Sigmoid colon (tissue), 7 donors: Measurements from ENCODE around the gene GCSAM. TPM values are rescaled to one million over a fixed set of nuclear protein-coding genes. Genes with fewer than 3 reads are reported as not detected.

ENCODE experiments used
- DNase-seq: peaks from one replicate; pipeline ENCODE4 v3.0.0-alpha.2; 2019
- H3K27ac ChIP-seq, 4 donors: fragments of 200-600 bp; sonication (generic); one replicate each; pipeline ENCODE4 v1.5.1; 2016 to 2019; ENCODE audit warnings: mild to moderate bottlenecking in 1 of 4
- H3K27me3 ChIP-seq, 3 donors: fragments of 200-600 bp; sonication (generic); one replicate each; pipeline ENCODE4 v1.5.1; 2019; ENCODE audit warnings: mild to moderate bottlenecking in 1 of 3
- H3K36me3 ChIP-seq, 4 donors: fragments of 200-600 bp; sonication (generic); one replicate each; pipeline ENCODE4 v1.5.1; 2016 to 2019
- H3K4me1 ChIP-seq, 4 donors: fragments of 200-600 bp; sonication (generic); one replicate each; pipeline ENCODE4 v1.5.1; 2017 to 2019
- H3K4me3 ChIP-seq, 4 donors: fragments of 200-600 bp; sonication (generic); one replicate each; pipeline ENCODE4 v1.5.1; 2017 to 2019; ENCODE audit warnings: mild to moderate bottlenecking in 2 of 4, moderate library complexity in 1 of 4
- H3K9me3 ChIP-seq, 4 donors: fragments of 200-600 bp in 3 of 4; sonication (generic) in 3 of 4; one replicate each; pipeline versions ENCODE4 v1.5.1 to v1.6.1; 2013 to 2019
- EP300 ChIP-seq, 4 donors: sonication (generic); formaldehyde crosslinking; IDR thresholded peaks; one replicate each; pipeline ENCODE4 v1.6.1; 2017; ENCODE audit warnings: antibody characterized with exemption in 4 of 4
- POLR2A ChIP-seq, 2 donors: fragments of 450-650 bp; IDR thresholded peaks; one replicate each; pipeline ENCODE4 v1.6.1; 2016; ENCODE audit warnings: antibody characterized with exemption in 2 of 2, mild to moderate bottlenecking in 2 of 2, moderate library complexity in 2 of 2
- POLR2AphosphoS5 ChIP-seq, 4 donors: sonication (generic); formaldehyde crosslinking; IDR thresholded peaks; one replicate each; pipeline ENCODE4 v1.6.1; 2017; ENCODE audit warnings: antibody characterized with exemption in 4 of 4
- WGBS, 2 donors: extraction: QIAGEN DNeasy Blood & Tissue Kit; methylation state at CpG; one replicate each; pipeline ENCODE4 v1.1.7; 2013; 5-methylcytosine and 5-hydroxymethylcytosine counted together
- intact Hi-C: fragments of 100-400 bp; cut with DNase I; formaldehyde crosslinking; loops from one replicate; pipeline ENCODE4 v1.15.1; 2023
- polyA plus RNA-seq, 3 donors: library from polyadenylated mRNA; stranded (reverse); fragments of 200-250 nt; gene quantifications; one replicate each; pipeline ENCODE4 v1.2.3, GENCODE V29; 2013
- total RNA-seq, 4 donors: library from RNA; depleted of rRNA; stranded (reverse); fragments of >200 nt; gene quantifications; one replicate each; pipeline ENCODE4 v1.1.0, GENCODE V29; 2016
- TF ChIP-seq, protein P1 (sequence below), 4 experiments: fragments of 450-650 bp in 3 of 4; fragments of 200-600 bp in 1 of 4; IDR thresholded peaks; one replicate each; pipeline ENCODE4 v1.5.1; 2016 to 2019; ENCODE audit warnings: antibody characterized with exemption in 4 of 4, mild to moderate bottlenecking in 3 of 4, moderate library complexity in 2 of 4
- donor health status: healthy with polysubstance abuse.
- donor health status: Bipolar disorder and iron deficiency.
- donor health status: healthy.

The GCSAM gene
- total and polyA plus RNA-seq, 7 donors: 0.69 to 8.4 TPM; not detected in 5

DNA sequence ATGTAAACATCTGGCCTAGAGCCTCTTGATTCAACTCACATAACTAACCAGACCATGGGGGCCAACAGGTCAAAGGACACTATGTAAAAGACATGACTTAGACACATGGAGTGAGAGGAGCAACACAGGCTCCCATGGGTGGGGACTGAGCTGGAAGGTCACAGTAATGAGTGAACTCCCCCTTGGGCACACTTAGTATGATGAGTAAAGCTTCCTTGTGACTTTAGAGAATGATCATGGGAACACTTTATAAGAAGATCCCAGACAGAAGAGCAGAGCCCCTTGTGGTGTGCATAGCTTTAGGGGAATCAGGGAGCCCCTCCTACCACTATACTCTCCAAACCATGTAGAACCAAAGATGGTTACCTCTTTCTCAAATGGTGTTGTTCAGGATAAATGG, 10.2 kb downstream of the GCSAM start:
- Histone ChIP-seq H3K27me3 (no peaks in the 10 kb centered on the region), H3K4me1 (no peaks in the 10 kb centered on the region), H3K27ac (no peak overlapping the region), H3K9me3 (no peaks in the 10 kb centered on the region), H3K36me3 (no peaks in the 10 kb centered on the region), H3K4me3 (no peak overlapping the region)
- intact Hi-C loops: no loop called here
- no peak for DNase-seq
- TF ChIP-seq POLR2A (IDR thresholded peaks at IDR 0.05): no peak
- TF ChIP-seq, protein P1, sequence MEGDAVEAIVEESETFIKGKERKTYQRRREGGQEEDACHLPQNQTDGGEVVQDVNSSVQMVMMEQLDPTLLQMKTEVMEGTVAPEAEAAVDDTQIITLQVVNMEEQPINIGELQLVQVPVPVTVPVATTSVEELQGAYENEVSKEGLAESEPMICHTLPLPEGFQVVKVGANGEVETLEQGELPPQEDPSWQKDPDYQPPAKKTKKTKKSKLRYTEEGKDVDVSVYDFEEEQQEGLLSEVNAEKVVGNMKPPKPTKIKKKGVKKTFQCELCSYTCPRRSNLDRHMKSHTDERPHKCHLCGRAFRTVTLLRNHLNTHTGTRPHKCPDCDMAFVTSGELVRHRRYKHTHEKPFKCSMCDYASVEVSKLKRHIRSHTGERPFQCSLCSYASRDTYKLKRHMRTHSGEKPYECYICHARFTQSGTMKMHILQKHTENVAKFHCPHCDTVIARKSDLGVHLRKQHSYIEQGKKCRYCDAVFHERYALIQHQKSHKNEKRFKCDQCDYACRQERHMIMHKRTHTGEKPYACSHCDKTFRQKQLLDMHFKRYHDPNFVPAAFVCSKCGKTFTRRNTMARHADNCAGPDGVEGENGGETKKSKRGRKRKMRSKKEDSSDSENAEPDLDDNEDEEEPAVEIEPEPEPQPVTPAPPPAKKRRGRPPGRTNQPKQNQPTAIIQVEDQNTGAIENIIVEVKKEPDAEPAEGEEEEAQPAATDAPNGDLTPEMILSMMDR (IDR thresholded peaks at IDR 0.05): no peak
- TF ChIP-seq EP300 (IDR thresholded peaks at IDR 0.05): no peak
- no peak for TF ChIP-seq POLR2AphosphoS5 (IDR thresholded peaks at IDR 0.05)

DNA sequence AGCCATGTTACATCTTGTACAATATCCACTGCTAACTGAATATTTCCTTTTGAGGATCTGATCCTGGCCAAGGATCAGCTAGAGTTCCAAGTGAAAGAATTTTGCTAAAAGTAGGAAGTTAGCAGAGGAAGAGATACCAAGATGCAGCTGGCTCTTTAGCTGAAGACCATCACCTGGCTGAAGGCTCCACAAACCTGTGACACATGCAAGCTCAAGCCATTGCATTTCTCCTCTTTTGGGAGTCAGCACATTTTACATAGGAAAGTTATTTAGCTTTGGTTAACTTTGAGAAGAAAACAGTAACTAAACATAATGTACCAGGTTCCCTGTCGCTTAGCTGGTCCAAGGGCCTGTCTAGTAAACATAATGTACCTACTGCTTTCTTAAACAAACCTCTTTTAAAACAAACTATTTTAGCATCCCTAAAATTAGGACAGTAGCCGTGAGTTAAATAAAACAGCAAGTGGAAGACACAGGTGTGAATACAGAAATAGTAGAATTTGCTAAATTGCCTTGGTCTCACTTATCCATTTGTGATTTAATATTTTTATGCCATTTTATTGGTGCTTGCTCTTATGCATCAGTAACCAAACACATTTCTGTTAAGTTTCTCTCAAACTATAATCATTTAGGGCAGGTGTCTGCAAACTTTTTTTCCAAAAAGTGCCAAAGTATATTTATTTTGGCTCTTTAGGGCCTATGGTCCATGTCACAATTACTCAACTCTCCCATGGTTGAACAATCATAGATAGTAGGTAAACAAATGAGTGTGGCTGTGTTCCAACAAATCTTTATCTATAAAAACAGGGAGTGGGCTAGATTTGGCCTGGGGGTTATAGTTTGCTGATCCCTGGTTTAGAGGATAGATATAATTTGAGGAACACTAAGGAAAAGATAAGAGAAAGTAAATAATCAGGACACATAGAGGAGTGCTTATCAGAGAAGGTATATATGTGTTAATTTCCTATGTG, 11.2 kb downstream of the GCSAM start:
- no peaks in the 10 kb centered on the region for H3K4me1 ChIP-seq
- intact Hi-C loops: no loop called here
- H3K36me3 ChIP-seq: no peaks in the 10 kb centered on the region
- no peak overlapping the region for H3K4me3 ChIP-seq
- 84 to 90% methylated on average over 2 of the region's 2 CpGs for WGBS, 2 donors
- H3K9me3 ChIP-seq: no peaks in the 10 kb centered on the region
- TF ChIP-seq POLR2AphosphoS5 (IDR thresholded peaks at IDR 0.05) (no peak), EP300 (IDR thresholded peaks at IDR 0.05) (no peak), POLR2A (IDR thresholded peaks at IDR 0.05) (no peak)
- TF ChIP-seq, protein P1 (IDR thresholded peaks at IDR 0.05): no peak
- DNase-seq: no peak
- H3K27ac ChIP-seq: no peak overlapping the region
- H3K27me3 ChIP-seq: no peaks in the 10 kb centered on the region

DNA sequence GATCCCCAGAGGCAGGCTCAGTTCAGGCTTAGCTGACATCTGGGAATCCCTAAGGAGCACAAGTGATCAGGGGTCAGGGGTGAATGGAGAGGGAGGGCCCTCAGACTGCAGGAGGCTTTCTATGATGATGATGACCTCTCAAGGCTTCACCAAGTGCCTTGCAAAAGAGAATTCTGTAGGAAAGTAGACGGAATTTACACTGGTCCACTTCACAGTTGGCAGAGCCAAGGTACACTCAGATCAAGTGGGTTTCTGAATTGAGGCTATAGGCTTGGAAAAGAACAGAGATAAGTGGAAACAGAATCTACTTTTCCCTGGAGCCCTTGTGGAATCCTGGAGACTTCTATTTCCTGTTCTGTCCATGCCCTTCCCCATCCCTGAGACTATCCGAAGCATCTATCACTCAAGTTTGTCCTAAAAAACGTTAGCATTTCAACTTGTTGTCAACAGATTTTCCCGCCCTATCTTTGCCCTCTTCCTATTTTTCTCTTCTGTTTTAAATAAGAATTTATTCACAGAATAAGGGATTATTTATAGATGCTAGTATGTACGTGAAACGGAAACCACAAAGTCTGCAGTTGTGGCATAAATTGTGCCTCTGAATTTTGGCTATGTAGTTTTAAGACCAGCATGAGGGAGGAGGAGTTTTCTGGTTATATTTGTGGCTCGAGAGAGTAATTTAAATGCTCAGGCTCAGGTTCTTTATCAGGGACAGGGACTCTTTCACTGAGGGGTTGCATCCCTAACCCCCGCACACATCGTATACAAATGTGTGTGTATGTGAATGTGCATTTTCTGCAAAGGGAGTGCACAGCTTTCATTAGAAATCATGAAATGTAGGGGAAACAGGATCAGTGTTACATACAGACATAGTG, 12.8 kb downstream of the GCSAM start:
- no peak for DNase-seq
- Histone ChIP-seq H3K9me3 (no peaks in the 10 kb centered on the region), H3K27me3 (no peaks in the 10 kb centered on the region), H3K4me3 (no peak overlapping the region), H3K4me1 (no peaks in the 10 kb centered on the region), H3K36me3 (no peaks in the 10 kb centered on the region), H3K27ac (no peak overlapping the region)
- WGBS, 2 donors: 54 to 81% methylated on average over 9 of the region's 9 CpGs
- intact Hi-C loops: loop anchor here (10.0 kb wide), 1 partner anchor 405 kb away; no protein-coding TSS in a partner anchor
- TF ChIP-seq EP300 (IDR thresholded peaks at IDR 0.05): no peak
- no peak for TF ChIP-seq POLR2AphosphoS5 (IDR thresholded peaks at IDR 0.05)
- TF ChIP-seq POLR2A (IDR thresholded peaks at IDR 0.05): no peak
- TF ChIP-seq, protein P1 (IDR thresholded peaks at IDR 0.05): no peak

DNA sequence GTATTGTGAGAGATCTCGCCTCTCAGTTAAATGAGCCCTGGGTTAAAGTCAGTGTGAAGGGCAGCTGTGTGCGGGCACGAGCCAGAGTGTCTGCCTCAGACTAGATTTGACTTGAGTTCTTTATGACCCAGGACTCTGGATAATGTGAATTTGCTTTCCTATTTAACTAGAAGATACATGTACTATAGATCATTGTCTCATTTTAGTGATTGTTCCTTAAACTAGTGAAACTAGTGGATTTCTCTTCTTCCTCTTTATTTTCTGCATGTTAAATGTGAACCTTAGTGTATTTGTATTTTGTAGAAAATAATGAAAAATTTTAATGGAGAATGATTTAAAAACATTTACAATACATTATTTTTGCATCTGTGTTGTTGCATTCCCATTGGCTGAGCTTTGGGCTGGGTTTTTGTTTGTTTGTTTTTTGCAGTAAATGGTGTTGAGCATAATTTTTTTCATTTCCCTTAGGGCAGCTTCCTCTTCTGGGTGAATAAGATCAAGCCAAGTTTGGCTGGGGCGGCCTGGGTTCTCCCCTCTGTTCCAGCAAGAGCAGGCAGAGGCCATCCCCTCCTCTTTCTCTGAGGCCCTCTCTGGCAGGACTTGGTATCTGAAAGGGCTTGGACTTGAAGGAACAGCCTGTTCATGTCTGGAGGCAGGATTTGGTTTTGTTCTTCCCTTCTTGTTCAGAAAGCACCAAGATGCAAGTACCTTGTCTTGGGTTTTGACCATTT, 15.0 kb downstream of the GCSAM start:
- TF ChIP-seq EP300 (IDR thresholded peaks at IDR 0.05) (no peak), POLR2A (IDR thresholded peaks at IDR 0.05) (no peak), POLR2AphosphoS5 (IDR thresholded peaks at IDR 0.05) (no peak)
- TF ChIP-seq, protein P1 (IDR thresholded peaks at IDR 0.05): no peak
- H3K27ac ChIP-seq: no peak overlapping the region
- H3K27me3 ChIP-seq: no peaks in the 10 kb centered on the region
- no peak for DNase-seq
- intact Hi-C loops: loop anchor here (10.0 kb wide), 1 partner anchor 407 kb away; no protein-coding TSS in a partner anchor
- no peak overlapping the region for H3K4me3 ChIP-seq
- 84 to 95% methylated on average over 4 of the region's 4 CpGs for WGBS, 2 donors
- H3K9me3 ChIP-seq: no peaks in the 10 kb centered on the region
- H3K36me3 ChIP-seq: no peaks in the 10 kb centered on the region
- H3K4me1 ChIP-seq: no peaks in the 10 kb centered on the region
